Epithelial cell of umbilical artery (primary cell): Measurements from ENCODE around the gene STAT5B. TPM values are rescaled to one million over a fixed set of nuclear protein-coding genes. Genes with fewer than 3 reads are reported as not detected.

Source experiments
- total RNA-seq: library from RNA; depleted of rRNA; stranded (reverse); fragments of >200 nt; gene quantifications from 2 replicates; pipeline ENCODE4 v1.2.3, GENCODE V29; 2014

STAT5B gene
- total RNA-seq = 32.2 and 40.1 TPM in 2 replicates

DNA sequence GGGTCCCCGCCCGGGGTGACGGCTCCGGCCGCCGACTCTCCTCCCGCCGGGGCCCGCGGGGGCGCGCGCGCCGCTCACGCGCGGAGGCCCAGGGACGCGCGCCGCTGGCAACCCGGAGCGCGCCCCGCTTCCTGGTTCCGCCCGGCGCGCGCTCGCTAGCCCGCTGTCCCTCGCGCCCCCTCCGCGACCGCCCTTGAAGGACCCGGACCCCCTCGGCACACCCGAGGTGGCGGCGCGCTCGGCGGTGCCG is at the start of gene STAT5B:
Gene STAT5B, minus strand, starts transcription at position 33 of the 250 bp plus-strand sequence. CDS start 44,264 bp downstream, outside the sequence.

DNA sequence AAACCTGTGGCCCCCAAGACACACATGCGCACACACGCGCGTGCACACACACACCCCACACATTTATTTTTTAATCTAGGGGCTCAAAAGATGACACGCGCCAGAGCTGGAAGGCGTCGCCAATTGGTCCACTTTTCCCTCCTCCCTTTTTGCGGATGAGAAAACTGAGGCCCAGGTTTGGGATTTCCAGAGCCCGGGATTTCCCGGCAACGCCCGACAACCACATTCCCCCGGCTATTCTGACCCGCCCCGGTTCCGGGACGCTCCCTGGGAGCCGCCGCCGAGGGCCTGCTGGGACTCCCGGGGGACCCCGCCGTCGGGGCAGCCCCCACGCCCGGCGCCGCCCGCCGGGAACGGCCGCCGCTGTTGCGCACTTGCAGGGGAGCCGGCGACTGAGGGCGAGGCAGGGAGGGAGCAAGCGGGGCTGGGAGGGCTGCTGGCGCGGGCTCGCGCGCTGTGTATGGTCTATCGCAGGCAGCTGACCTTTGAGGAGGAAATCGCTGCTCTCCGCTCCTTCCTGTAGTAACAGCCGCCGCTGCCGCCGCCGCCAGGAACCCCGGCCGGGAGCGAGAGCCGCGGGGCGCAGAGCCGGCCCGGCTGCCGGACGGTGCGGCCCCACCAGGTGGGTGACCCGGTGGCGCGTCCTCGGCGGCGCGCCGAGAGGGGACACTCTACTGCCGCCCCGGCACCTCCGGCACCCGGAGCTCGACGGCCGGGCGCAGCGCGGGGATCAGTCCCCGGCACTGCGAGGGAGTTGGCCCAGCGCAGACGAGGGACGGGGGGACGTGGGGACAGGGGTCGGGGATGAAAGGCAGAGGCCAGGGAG is 12.0 kb upstream of the STAT5B start, which contains the start of gene STAT5A:
Gene STAT5A, plus strand, starts transcription at position 522 of the 826 bp plus-strand sequence. CDS start 914 bp downstream, outside the sequence.

GRCh38 chr17:42193969-42194899 is 82.0 kb downstream of the STAT5B start, which contains the start of gene GHDC:
Gene GHDC, minus strand, starts transcription at chr17:42194494. Its CDS starts 913 bp downstream, at chr17:42193581.

DNA sequence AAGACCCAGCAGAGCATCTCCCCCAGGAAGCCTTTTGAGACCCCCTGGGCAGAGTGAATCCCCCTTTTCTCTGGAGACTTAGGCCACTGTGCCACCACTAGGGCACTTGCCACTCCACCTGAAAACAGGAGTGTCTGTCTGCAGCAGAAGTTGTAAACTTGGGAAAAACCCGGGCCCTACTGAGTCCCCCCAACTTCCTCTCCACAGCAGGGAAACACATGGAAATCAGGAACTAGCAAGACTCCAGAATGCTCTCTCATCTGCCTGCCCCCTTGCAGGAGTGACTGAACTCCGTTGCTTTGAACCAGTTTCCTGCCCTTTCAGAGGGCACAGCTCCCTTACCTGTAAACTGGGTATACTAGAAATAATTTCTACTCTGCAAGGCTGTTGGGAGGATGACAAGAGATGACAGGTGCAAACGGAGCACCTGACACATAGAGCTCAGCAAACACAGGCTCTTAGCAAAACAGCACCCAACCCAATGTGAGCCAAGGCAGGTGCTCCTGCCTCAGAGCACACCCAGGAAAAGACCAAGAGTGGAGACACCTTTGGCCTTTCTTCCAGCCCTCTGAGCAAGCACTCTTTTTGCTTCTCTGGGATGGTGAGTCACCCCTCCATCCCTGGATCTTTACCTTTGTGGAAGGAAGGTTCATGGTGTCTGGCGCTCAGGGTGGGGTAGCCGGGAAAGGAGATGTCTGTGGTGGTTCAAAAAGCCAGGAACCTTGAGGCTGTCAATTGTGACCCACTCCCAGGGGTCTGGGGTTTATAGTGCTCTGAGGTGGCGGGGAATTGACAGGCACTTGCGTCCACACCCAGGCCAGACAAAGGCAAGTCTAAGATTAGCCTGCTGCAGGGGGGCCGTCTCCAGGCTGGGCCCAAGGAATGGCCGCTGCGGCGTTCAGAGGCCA is 91.2 kb downstream of the STAT5B start, which contains the start of gene HCRT:
Gene HCRT, minus strand, starts transcription at position 740 of the 908 bp plus-strand sequence. Its CDS starts 87 bp downstream, at position 653.

GRCh38 chr17:42180922-42181850 is 95.0 kb downstream of the STAT5B start, which contains the start of gene KCNH4:
Gene KCNH4, minus strand, starts transcription at chr17:42181142. Its CDS starts 197 bp downstream, at chr17:42180945.

Other genes with a start within 250 kb of the STAT5B start
- 0.15 and 0.32 TPM in 2 replicates for gene C17orf113, start 225.8 kb downstream of the STAT5B start, total RNA-seq
- gene ZNF385C, start 177.9 kb downstream of the STAT5B start, total RNA-seq = not detected in 2 replicates
- 5.8 and 41.5 TPM in 2 replicates for gene DHX58, start 163.7 kb downstream of the STAT5B start, total RNA-seq
- 4.9 and 11.4 TPM in 2 replicates for gene KAT2A, start 155.0 kb downstream of the STAT5B start, total RNA-seq
- 0.15 TPM in 1 of 2 replicates, not detected in the other for gene HSPB9, start 153.6 kb downstream of the STAT5B start, total RNA-seq
- 62.2 and 75.4 TPM in 2 replicates for gene RAB5C, start 121.4 kb downstream of the STAT5B start, total RNA-seq
- not detected in 2 replicates for gene KCNH4, start 95.2 kb downstream of the STAT5B start, total RNA-seq
- gene HCRT, start 90.9 kb downstream of the STAT5B start, total RNA-seq = not detected in 2 replicates
- gene GHDC, start 81.9 kb downstream of the STAT5B start, total RNA-seq = 14.0 and 22.8 TPM in 2 replicates
- 32.8 and 44.1 TPM in 2 replicates for gene STAT5A, start 12.1 kb upstream of the STAT5B start, total RNA-seq
- 58.8 and 83.6 TPM in 2 replicates for gene STAT3, start 112.1 kb upstream of the STAT5B start, total RNA-seq
- gene CAVIN1, start 146.9 kb upstream of the STAT5B start, total RNA-seq = 659 and 669 TPM in 2 replicates
- gene ATP6V0A1, start 182.5 kb upstream of the STAT5B start, total RNA-seq = 17.2 and 35.6 TPM in 2 replicates